MM.1S (cell line): Measurements from ENCODE around the gene TCF7L2.

Source experiments
- EZH2 ChIP-seq: fragments of 300-600 bp; sonication (generic); optimal IDR thresholded peaks from 2 replicates; pipeline ENCODE3; 2017; ENCODE audit warnings: low read depth, mild to moderate bottlenecking, antibody characterized with exemption, low read length, mixed read lengths
- EZH2phosphoT487 ChIP-seq: fragments of 300-600 bp; sonication (generic); IDR thresholded peaks from 2 replicates; pipeline ENCODE4 v1.6.1; 2018; ENCODE audit warnings: antibody characterized with exemption, low read length
- TF ChIP-seq, protein P1 (sequence below): fragments of 300-600 bp; sonication (generic); IDR thresholded peaks from 2 replicates; pipeline ENCODE4 v1.5.1; 2016; ENCODE audit warnings: antibody characterized with exemption, low read length, mixed read lengths

DNA sequence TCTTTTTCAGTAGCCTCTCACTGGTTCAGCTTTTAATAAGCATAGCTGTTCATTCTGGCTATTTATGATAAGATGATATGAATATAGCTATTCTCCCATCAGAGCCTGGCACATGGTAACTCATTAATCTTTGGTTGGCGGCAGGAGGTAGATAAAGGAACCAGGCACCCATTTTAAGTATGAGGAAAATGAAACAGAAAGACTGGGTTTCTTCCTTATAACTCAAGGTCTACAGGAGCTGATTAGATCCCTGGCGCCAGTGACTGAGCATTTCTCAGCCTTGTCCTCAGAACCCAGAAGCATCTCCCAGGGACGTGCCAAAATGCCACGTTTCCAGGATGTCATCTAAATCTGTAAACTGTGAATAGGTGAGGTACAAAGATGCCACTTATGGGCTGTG is 141.9 kb downstream of the TCF7L2 start:
- TF ChIP-seq, protein P1, sequence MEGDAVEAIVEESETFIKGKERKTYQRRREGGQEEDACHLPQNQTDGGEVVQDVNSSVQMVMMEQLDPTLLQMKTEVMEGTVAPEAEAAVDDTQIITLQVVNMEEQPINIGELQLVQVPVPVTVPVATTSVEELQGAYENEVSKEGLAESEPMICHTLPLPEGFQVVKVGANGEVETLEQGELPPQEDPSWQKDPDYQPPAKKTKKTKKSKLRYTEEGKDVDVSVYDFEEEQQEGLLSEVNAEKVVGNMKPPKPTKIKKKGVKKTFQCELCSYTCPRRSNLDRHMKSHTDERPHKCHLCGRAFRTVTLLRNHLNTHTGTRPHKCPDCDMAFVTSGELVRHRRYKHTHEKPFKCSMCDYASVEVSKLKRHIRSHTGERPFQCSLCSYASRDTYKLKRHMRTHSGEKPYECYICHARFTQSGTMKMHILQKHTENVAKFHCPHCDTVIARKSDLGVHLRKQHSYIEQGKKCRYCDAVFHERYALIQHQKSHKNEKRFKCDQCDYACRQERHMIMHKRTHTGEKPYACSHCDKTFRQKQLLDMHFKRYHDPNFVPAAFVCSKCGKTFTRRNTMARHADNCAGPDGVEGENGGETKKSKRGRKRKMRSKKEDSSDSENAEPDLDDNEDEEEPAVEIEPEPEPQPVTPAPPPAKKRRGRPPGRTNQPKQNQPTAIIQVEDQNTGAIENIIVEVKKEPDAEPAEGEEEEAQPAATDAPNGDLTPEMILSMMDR = no peak
- TF ChIP-seq EZH2 = no peak
- no peak for TF ChIP-seq EZH2phosphoT487
